ENCODE data around the gene NUBPL. TPM values are rescaled to one million over a fixed set of nuclear protein-coding genes. Genes with fewer than 3 reads are reported as not detected.
"Not testable (repeated sequence)": the region's sequence is repeated elsewhere in the genome, so short reads cannot be mapped to it uniquely, and the experiment has no call there.

NUBPL gene
- polyA plus RNA-seq, 10 donors, result 6.5 to 11.3 (median 8.9) TPM

- DNase-seq, result no peak
Observed at GRCh38 chr14:31802838-31803237, 241.6 kb downstream of the NUBPL start.

GRCh38 chr14:31806249-31806648 lies 245.0 kb downstream of the NUBPL start:
- no peak for DNase-seq

- DNase-seq, result not testable (repeated sequence)
Observed at GRCh38 chr14:31811693-31812628, 250.8 kb downstream of the NUBPL start.

- DNase-seq, result not testable (repeated sequence)
Observed at GRCh38 chr14:31813724-31814490, 252.7 kb downstream of the NUBPL start.

GRCh38 chr14:31819281-31819680 lies 258.1 kb downstream of the NUBPL start:
- peak in 1 of 3 donors; percentile 9 for DNase-seq

- no peak for DNase-seq
Observed at GRCh38 chr14:31825459-31825858, 264.3 kb downstream of the NUBPL start.

GRCh38 chr14:31827325-31827724 lies 266.1 kb downstream of the NUBPL start:
- DNase-seq, result no peak

- DNase-seq, result peak; percentile 82 to 91 (median 84)
Observed at GRCh38 chr14:31828946-31829868, 268.0 kb downstream of the NUBPL start.

GRCh38 chr14:31834616-31835015 lies 273.4 kb downstream of the NUBPL start:
- DNase-seq, result peak; percentile 13 to 37 (median 20)

- no peak for DNase-seq
Observed at GRCh38 chr14:31835049-31835448, 273.8 kb downstream of the NUBPL start.

GRCh38 chr14:31837031-31837430 lies 275.8 kb downstream of the NUBPL start:
- DNase-seq, result no peak

- no peak for DNase-seq
Observed at GRCh38 chr14:31842899-31843298, 281.7 kb downstream of the NUBPL start.

- DNase-seq, result no peak
Observed at GRCh38 chr14:31843361-31844091, 282.3 kb downstream of the NUBPL start.

GRCh38 chr14:31854508-31855075 lies 293.4 kb downstream of the NUBPL start:
- no peak for DNase-seq

GRCh38 chr14:31855262-31855661 lies 294.1 kb downstream of the NUBPL start:
- DNase-seq, result no peak

GRCh38 chr14:31856003-31856402 lies 294.8 kb downstream of the NUBPL start:
- not testable (repeated sequence) for DNase-seq

GRCh38 chr14:31858868-31859267 lies 297.7 kb downstream of the NUBPL start:
- DNase-seq, result no peak

- no peak for DNase-seq
Observed at GRCh38 chr14:31864937-31865855, 304.0 kb downstream of the NUBPL start.

- DNase-seq, result no peak
Observed at GRCh38 chr14:31867570-31867969, 306.4 kb downstream of the NUBPL start.
